Thyroid gland (tissue), 4 donors: ENCODE data around the gene NETO2. TPM values are rescaled to one million over a fixed set of nuclear protein-coding genes. Genes with fewer than 3 reads are reported as not detected.
"Not testable (repeated sequence)": the region's sequence is repeated elsewhere in the genome, so short reads cannot be mapped to it uniquely, and the experiment has no call there.

Experiments
- DNase-seq, 2 donors: peaks; one replicate each; pipeline ENCODE4 v3.0.0-alpha.2; 2019
- H3K27ac ChIP-seq, 3 donors: fragments of 200-600 bp; sonication (generic); 1 replicate in 2 of 3; 2 replicates in 1 of 3; pipeline ENCODE4 v1.5.1; 2016 to 2019; ENCODE audit warnings: mild to moderate bottlenecking in 1 of 3, moderate library complexity in 1 of 3
- H3K27me3 ChIP-seq: fragments of 200-600 bp; sonication (generic); one replicate; pipeline ENCODE4 v1.5.1; 2019
- H3K36me3 ChIP-seq, 2 donors: fragments of 200-600 bp; sonication (generic); one replicate each; pipeline ENCODE4 v1.5.1; 2016 to 2019
- H3K4me1 ChIP-seq, 2 donors: fragments of 200-600 bp; sonication (generic); one replicate each; pipeline ENCODE4 v1.5.1; 2017 to 2019
- H3K4me3 ChIP-seq, 3 donors: fragments of 200-600 bp; sonication (generic); replicated peaks in 1 of 3; 1 replicate in 2 of 3; 2 replicates in 1 of 3; pipeline ENCODE4 v1.5.1; 2016; ENCODE audit warnings: mild to moderate bottlenecking in 1 of 3
- H3K9me3 ChIP-seq: fragments of 200-600 bp; sonication (generic); one replicate; pipeline ENCODE4 v1.5.1; 2017
- POLR2A ChIP-seq, 2 donors: fragments of 450-650 bp; IDR thresholded peaks; one replicate each; pipeline ENCODE4 v1.6.1; 2017; ENCODE audit warnings: antibody characterized with exemption in 2 of 2, mild to moderate bottlenecking in 2 of 2, moderate library complexity in 1 of 2
- whole genome bisulfite sequencing, 2 donors: methylation state at CpG; one replicate each; pipeline ENCODE4 v1.1.5; 2017; 5-methylcytosine and 5-hydroxymethylcytosine counted together
- intact Hi-C: fragments of 100-400 bp; cut with DNase I; formaldehyde crosslinking; loops from one replicate; pipeline ENCODE4 v1.15.1; 2023
- total RNA-seq, 4 donors: library from RNA; depleted of rRNA; stranded (reverse); fragments of >200 nt; gene quantifications; one replicate each; pipeline ENCODE4 v1.2.3, GENCODE V29; 2016
- TF ChIP-seq, protein P1 (sequence below), 6 experiments: fragments of 200-600 bp in 3 of 6; fragments of 450-650 bp in 3 of 6; sonication (generic) in 3 of 6; IDR thresholded peaks; one replicate each; pipeline ENCODE4 v1.5.1; 2016 to 2019; ENCODE audit warnings: antibody characterized with exemption in 6 of 6, mild to moderate bottlenecking in 2 of 6, inconsistent platforms in 1 of 6, moderate library complexity in 1 of 6

The NETO2 gene
- total RNA-seq, 4 donors from 2014 or later: 5.4 to 10.1 (median 6.7) TPM

DNA sequence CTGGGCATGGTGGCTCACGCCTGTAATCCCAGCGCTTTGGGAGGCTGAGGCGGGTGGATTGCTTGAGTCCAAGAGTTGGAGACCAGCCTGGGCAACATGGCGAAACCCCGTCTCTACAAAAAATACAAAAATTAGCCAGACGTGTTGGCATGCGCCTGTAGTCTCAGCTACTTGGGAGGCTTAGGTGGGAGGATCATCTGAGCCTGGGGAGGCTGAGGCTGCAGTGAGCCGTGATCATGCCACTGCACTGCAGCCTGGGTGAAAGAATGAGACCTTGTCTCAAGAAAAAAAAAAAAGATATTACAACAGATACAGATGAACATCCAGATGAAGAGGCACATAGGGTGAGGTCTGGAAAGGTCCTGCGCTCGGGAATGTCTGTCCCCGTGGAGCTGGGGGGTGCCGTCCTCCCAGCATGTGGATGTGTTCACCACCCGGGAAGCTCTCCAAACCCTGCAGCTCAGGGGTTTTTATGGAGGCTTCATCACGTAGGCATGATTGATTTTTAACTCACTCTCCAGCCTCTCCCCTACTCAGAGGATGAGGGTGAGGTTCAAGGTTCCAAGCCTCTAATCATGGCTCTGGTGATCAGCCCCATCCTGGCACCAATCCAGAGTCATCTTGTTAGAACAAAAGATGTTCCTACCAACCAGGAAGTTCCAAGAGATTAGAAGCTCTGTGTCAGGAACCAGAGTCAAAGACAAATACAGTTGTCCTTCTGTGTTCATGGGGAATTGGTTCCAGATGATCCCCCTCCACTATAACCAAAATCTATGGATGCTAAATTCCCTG is 85.3 kb downstream of the NETO2 start:
- no peak for TF ChIP-seq POLR2A (IDR thresholded peaks at IDR 0.05)
- TF ChIP-seq, protein P1, sequence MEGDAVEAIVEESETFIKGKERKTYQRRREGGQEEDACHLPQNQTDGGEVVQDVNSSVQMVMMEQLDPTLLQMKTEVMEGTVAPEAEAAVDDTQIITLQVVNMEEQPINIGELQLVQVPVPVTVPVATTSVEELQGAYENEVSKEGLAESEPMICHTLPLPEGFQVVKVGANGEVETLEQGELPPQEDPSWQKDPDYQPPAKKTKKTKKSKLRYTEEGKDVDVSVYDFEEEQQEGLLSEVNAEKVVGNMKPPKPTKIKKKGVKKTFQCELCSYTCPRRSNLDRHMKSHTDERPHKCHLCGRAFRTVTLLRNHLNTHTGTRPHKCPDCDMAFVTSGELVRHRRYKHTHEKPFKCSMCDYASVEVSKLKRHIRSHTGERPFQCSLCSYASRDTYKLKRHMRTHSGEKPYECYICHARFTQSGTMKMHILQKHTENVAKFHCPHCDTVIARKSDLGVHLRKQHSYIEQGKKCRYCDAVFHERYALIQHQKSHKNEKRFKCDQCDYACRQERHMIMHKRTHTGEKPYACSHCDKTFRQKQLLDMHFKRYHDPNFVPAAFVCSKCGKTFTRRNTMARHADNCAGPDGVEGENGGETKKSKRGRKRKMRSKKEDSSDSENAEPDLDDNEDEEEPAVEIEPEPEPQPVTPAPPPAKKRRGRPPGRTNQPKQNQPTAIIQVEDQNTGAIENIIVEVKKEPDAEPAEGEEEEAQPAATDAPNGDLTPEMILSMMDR (IDR thresholded peaks at IDR 0.05): no peak
- Histone ChIP-seq H3K4me3 (no peak overlapping the region), H3K27me3 (no peaks in the 10 kb centered on the region), H3K4me1 (no peaks in the 10 kb centered on the region), H3K27ac (no peak overlapping the region), H3K9me3 (no peaks in the 10 kb centered on the region), H3K36me3 (no peaks in the 10 kb centered on the region)
- DNase-seq: no peak
- intact Hi-C loops: no loop called here
- WGBS, 2 donors: 85 to 87% methylated on average over 14 of the region's 14 CpGs

DNA sequence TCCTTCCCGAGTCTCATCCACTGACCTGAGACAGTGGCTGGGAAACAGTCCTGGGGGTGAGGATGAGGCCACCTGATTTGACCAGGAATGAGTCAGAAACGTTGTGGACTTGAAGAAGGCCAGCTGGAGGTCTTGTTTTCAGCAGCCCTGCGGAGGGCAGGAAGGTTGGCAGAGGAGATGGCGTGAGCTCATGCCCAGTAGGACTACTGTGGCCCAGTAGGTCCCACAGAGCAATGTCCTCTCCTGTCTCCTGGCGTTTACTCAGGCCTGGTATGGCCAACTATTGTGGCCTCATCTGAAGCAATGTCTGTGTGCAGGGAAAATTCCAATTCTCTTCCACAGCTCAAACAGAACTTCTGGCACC is 86.1 kb downstream of the NETO2 start:
- no peak for DNase-seq
- H3K36me3 ChIP-seq: no peaks in the 10 kb centered on the region
- intact Hi-C loops: no loop called here
- H3K27ac ChIP-seq: no peak overlapping the region
- no peaks in the 10 kb centered on the region for H3K27me3 ChIP-seq
- 76 to 78% methylated on average over 5 of the region's 5 CpGs for WGBS, 2 donors
- no peaks in the 10 kb centered on the region for H3K4me1 ChIP-seq
- no peaks in the 10 kb centered on the region for H3K9me3 ChIP-seq
- H3K4me3 ChIP-seq: no peak overlapping the region
- TF ChIP-seq, protein P1 (IDR thresholded peaks at IDR 0.05): no peak
- no peak for TF ChIP-seq POLR2A (IDR thresholded peaks at IDR 0.05)

- WGBS, 2 donors: 84 to 90% methylated on average over 4 of the region's 4 CpGs
- H3K36me3 ChIP-seq: no peaks in the 10 kb centered on the region
- H3K4me1 ChIP-seq: no peaks in the 10 kb centered on the region
- no peaks in the 10 kb centered on the region for H3K9me3 ChIP-seq
- H3K4me3 ChIP-seq: no peak overlapping the region
- TF ChIP-seq POLR2A (IDR thresholded peaks at IDR 0.05): no peak
- TF ChIP-seq, protein P1 (IDR thresholded peaks at IDR 0.05): no peak
- intact Hi-C loops: no loop called here
- no peak for DNase-seq
- no peak overlapping the region for H3K27ac ChIP-seq
- H3K27me3 ChIP-seq: no peaks in the 10 kb centered on the region
Measured at GRCh38 chr16:47056688-47057629, 86.8 kb downstream of the NETO2 start.

- H3K36me3 ChIP-seq, H3K27me3 ChIP-seq, intact Hi-C loops, DNase-seq, H3K9me3 ChIP-seq, H3K4me3 ChIP-seq, H3K4me1 ChIP-seq, H3K27ac ChIP-seq: not testable (repeated sequence)
- WGBS, 2 donors: 83 to 85% methylated on average over 14 of the region's 14 CpGs
Measured at GRCh38 chr16:47056061-47056460, 87.7 kb downstream of the NETO2 start.

GRCh38 chr16:47055136-47055885 is 88.4 kb downstream of the NETO2 start:
- DNase-seq: no peak
- 91 to 98% methylated on average over 7 to 15 of the region's 26 CpGs for WGBS, 2 donors
- H3K4me1 ChIP-seq: no peaks in the 10 kb centered on the region

More at GRCh38 chr16:47055136-47055885, 88.4 kb downstream of the NETO2 start:
- H3K36me3 ChIP-seq: no peaks in the 10 kb centered on the region
- no peak overlapping the region for H3K4me3 ChIP-seq
- no peak overlapping the region for H3K27ac ChIP-seq
- intact Hi-C loops: no loop called here
- no peaks in the 10 kb centered on the region for H3K9me3 ChIP-seq
- no peak for TF ChIP-seq POLR2A (IDR thresholded peaks at IDR 0.05)
- TF ChIP-seq, protein P1 (IDR thresholded peaks at IDR 0.05): no peak
- H3K27me3 ChIP-seq: no peaks in the 10 kb centered on the region
